Fibroblast of lung (primary cell): ENCODE measurements around the gene NHLRC1.

Experiments
- CTCF ChIP-seq, 2 donors: IDR thresholded peaks in 1 of 2; conservative IDR thresholded peaks in 1 of 2; 1 replicate in 1 of 2; 2 replicates in 1 of 2; pipeline ENCODE4 v1.5.1; 2011 to 2012; ENCODE audit warnings: low read length in 2 of 2, control low read depth in 1 of 2, inconsistent platforms in 1 of 2, low read depth in 1 of 2, mild to moderate bottlenecking in 1 of 2
- EZH2 ChIP-seq: IDR thresholded peaks from 2 replicates; pipeline ENCODE4 v1.5.1; 2012; ENCODE audit warnings: low read length, control low read depth, mild to moderate bottlenecking; ENCODE audit errors: missing control alignments

DNA sequence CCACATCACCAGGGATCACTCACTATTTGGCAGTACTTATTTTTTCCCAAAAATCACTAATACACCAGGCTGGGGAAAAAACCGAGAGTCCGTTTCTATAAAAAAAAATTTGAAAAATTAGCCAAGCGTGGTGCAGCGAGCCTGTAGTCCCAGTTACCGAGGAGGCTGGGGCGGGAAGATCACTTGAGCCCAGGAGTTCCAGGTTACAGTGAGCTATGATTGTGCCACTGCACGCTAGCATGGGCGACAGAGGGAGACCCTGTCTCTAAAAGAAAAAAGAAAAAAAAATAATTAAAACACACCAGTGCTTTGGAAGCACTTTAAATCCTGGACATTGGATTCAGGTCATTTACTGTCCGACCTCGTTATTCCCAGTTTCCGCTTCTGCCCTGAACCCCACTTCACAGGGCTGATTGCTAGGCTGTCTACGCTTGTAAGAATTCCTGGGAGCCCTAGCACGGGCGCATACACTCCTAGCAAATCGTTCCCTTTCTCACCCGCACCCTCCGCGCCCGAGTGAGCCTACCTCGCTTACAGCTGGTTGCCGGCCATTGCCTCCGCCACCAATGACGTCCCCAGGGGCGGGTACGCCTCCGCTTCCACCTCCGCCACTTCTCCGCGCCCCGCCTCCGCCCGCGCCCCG lies 32.2 kb upstream of the NHLRC1 start, which contains the start of gene TPMT:
- TF ChIP-seq CTCF (conservative IDR thresholded peaks at IDR 0.05 in 1 of 2, IDR thresholded peaks at IDR 0.05 in 1 of 2; ENCODE audit: low read depth in 1 of 2, low read length in 2 of 2) (no peak), EZH2 (no peak)
